GM18858 (cell line): Measurements from ENCODE around the gene SYNGR3.

Source experiments
- ATAC-seq: cut with Tn5 transposase; IDR thresholded peaks from one replicate; pipeline ENCODE4 v1.9.1; 2021; ENCODE audit not compliant: unreplicated experiment

SYNGR3 gene

GRCh38 chr16:2039274-2040031 is 49.7 kb downstream of the SYNGR3 start:
- no peak for ATAC-seq

DNA sequence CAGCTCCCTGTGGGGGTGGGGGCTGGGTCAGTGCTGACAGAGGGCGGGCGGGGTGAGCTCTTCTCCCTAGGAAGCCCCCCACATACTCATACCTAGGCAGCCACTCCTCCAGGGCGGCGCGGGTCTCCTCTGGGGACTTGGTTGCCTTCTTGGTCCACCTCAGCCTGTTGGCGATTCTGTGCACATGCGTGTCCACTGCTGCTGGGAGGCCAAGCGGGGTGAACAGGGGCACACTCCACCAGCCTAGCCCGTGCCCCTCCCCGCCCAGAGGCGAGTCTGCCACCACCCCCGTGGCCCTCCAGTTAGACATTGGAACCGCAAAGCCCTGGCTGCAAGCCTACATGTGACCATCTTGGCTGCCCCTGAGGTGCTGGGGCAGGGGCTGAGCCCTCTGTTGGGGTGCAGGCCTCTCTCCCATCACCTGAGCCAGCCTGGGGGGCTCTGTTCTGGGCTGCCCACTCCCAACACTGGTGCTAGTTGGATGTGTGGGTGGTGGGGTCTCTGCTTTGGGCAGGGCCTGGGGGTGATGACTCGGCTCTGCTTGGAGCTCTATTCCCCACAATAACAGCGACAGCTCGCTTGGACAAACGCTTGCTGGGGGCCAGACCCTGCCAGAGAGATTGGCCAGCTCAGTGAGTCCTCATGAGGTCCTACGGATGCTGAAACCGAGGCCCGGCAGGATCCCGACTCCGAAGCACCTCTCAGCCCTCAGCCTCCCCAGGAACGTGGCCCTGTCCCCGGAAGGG is 50.4 kb downstream of the SYNGR3 start:
- ATAC-seq, result no peak

DNA sequence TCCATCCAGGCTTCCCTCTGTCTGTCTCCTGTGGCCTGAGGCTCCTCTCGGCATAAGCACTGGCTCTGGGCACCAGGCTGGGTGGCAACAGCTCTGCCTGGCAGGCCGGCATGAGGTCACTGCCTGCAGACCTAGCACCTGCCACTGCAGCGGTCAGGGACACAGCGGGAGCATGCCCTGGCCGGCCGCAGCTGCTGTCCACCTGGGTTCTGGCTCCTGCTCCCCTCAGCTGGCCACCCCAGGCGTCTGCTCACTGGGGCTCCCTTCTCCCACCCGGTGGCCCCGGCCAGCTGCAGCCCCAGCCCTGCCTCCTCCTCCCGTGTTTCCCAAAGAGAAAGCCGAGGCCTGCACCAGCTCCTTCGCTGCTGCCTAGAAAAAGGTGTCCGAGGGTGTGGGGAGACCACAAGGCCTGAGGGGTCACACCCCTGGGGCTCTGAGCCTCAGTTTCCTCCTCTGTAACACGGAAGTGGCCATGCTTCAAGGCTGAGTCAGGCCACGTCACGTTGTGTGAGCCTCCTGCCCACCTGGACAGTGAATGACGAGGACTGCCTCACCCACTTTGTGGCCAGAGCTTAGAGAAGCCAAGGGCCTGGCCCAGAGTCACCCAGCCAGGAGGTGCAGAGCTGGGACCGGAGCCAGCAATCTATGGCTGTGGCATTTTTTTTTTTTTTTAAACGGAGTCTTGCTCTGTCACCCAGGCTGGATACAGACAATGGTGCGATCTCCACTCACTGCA is 51.2 kb downstream of the SYNGR3 start:
- ATAC-seq, result no peak

- ATAC-seq, result no peak
Measured at GRCh38 chr16:2042171-2042985, 52.6 kb downstream of the SYNGR3 start.

GRCh38 chr16:2042986-2043666 is 53.4 kb downstream of the SYNGR3 start:
- ATAC-seq, result no peak
